GM18505 (cell line): ENCODE measurements around the gene TACR2.
A peak's percentile ranks its signal among the peaks of the same experiment; 100 is the strongest.
"Not testable (repeated sequence)": the region's sequence is repeated elsewhere in the genome, so short reads cannot be mapped to it uniquely, and the experiment has no call there.

ENCODE experiments used
- ATAC-seq: cut with Tn5 transposase; IDR thresholded peaks from one replicate; pipeline ENCODE4 v1.9.1; 2021; ENCODE audit not compliant: unreplicated experiment
- POLR2A ChIP-seq: IDR thresholded peaks from 4 replicates; pipeline ENCODE4 v1.6.1; 2011; ENCODE audit warnings: borderline replicate concordance; ENCODE audit not compliant: insufficient read depth, insufficient read length; ENCODE audit errors: extremely low read depth

The TACR2 gene

DNA sequence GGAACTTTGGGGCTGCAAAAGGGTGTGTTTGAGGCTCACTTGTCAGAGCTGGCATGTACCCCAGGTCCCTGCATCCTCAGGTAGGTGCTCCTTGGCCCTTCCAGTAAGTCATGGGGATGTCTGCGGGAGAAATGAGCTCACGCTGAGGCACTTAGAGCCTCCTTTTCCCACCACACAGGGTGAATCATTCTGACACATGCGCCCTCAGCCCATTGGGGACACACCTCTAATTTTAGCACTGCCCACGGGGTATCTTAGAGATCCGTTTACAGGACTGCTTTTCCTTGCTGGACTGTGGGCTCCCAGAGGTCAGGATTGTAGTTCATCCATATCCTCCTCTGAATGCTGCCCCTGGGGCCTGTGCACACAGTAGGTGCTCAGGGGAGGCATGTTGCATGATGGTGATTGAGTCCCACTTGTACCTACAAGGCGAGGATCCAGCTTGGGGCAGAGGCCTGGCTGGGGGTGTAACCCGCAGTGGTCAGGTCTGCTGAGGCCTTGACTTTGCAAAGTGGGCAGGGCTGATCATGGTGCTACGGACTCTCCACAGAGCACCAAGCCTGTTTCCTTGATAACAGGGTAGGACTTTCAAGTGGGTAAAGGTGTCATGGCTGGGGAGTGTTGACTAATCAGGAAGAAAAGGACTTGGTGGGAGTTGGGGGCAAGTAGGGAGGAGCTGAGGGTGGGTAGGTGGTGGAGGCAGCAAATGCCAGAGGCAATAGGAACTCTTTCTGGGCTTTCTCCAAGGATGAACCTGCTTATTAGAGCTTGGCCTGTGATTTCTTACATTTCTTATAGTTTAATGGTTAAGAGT lies 40.4 kb upstream of the TACR2 start:
- no peak for TF ChIP-seq POLR2A
- no peak for ATAC-seq

DNA sequence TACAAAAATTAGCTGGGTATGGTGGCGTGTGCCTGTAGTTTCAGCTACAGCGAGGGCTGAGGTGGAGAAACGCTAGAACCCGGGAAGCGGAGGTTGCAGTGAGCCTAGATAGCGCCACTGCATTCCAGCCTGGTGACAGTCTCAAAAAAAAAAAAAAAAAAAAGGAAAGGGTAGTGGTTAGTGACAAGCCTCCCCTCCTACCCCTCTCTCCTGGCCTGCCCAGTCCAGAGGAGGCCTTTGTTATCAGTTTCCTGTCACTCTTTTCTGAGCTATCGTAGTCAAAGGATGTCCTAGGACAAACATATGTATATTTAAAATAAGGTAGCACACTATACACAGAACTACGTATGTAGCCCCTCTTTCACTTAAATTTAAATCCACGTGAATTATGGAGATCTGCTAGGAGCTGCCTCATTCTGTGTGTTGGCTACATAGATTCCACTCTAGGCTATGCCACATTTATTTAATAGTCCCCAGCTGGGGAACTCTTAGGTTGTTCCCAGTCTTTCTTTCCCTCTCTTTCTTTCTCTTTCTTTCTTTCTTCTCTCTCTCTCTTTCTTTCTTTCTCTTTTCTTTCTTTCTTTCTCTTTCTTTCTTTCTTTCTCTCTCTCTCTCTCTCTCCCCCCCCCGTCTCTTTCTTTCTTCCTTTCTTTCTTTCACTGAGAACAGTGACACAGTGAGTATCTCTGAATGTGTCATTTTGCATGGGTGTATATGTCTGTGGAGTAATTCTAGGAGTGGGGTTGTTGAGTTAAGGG lies 38.5 kb upstream of the TACR2 start:
- ATAC-seq: no peak
- no peak for TF ChIP-seq POLR2A

DNA sequence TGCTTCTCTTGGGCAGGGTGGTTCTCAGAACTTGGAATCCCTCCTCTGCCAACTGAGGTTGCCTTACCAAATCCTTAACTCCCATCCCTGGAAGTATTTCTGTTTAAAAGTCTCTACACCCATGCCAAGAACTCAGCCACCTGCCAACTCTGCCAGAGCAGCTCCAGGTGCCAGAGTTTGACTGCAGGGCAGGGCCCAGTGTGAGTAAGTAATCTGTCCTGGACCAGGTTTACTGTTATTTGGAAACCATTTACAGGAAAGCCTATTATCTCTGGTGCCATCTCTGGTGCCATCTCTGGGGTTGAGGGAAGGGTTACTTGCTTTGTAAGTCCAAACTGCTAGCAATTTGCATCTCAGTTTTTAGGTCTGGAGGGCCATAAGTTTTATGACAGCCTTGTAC lies 37.1 kb upstream of the TACR2 start:
- no peak for TF ChIP-seq POLR2A
- no peak for ATAC-seq

DNA sequence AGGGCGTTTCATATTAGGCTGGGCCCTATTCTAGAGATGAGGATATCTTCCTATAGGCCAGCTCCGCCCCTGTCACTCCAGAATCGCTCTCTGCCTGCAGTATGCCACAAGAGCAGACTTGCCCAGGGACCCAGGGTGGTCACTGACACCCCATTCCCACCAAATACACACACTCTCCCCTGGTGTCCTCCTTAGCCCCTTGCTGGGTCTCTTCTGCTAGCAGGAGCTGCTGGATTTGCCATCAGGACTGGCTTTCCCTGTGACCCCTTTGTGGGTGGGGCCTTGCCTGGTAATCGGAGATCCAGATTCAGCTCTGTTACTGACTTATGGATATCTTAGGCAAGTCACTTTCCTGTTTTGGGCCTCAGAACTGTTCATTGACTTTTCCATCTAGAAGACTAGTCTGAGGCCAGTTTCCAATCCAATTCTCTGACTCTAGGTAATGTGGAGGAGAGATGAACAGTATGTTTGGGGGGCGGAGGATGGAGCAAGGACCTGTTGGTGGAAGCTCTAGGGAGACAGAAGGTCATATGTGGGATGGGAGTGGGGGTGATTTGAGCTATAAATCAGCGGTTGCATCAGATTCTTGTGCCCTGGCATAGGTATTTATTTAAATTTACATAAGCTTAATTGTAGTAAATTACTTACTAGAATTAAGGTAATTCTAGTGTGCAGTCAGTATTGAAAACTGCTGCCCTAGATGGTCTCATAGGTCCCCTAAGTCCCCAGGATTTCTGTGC lies 36.1 kb upstream of the TACR2 start:
- TF ChIP-seq POLR2A: no peak
- no peak for ATAC-seq

DNA sequence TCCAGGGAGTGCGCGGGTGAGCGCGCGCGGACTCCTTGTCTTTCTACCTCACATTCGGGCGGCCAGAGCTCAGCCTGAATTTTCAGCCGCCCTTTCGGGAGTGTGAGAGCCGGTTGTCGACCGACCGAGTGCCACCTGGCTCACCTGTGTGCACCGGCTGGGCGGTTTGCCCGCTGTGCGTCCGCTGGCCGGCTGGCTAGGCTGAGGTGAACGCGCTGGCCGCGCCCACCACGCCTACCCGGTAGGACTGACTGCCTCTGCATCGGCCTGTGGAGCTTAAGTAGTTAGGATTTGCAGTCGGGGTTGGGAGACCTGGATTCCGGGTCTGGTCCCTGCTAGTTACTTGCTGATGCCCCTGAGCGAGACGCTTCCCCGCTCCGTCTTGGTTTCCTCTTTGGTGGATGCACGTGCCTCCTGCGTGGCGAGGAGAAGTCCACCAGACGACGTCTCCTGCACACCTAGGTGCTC lies 35.1 kb upstream of the TACR2 start:
- no peak for ATAC-seq
- TF ChIP-seq POLR2A: no peak

DNA sequence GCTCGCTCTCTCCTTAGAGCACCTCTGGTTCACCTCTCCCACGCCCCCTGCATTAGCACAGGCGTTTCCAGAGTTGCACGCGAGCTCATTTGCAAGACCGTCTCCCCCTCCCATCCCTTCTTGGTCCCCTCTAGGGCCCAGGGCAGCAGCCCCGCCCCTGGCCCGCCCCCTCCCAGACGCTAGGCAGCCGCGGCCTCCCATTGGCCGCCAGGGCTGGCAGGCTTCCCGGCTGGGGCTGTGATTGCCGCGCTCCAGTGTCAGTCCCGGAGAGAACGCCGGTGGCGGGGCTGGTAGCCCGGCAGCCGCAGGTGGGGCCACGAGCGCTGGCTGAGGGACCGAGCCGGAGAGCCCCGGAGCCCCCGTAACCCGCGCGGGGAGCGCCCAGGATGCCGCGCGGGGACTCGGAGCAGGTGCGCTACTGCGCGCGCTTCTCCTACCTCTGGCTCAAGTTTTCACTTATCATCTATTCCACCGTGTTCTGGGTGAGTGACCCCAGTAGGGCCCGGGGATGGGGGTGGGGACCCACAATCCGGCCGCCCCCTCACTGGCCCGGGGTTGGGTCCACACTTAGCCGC lies 34.6 kb upstream of the TACR2 start, which contains the start of gene TSPAN15:
TSS of gene TSPAN15 (plus strand) at position 257 of the 575 bp plus-strand sequence. CDS start at position 387, 130 bp downstream.
- peak; percentile 76 for ATAC-seq
- TF ChIP-seq POLR2A: no peak

DNA sequence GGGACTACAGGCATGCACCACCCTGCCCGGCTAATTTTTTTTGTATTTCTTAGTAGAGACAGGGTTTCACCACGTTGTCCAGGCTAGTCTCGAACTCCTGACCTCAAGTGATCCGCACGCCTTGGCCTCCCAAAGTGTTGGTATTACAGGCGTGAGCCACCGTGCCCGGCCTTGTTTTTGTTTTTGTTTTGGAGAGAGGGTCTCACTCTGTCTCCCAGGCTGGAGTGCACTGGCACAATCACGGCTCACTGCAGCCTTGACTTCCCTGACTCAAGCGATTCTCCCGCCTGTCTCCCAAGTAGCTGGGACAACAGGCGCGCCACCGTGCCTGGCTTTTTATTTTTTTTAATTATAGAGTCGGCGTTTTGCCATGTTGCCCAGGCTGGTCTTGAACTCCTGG lies 33.7 kb upstream of the TACR2 start:
- ATAC-seq: not testable (repeated sequence)

DNA sequence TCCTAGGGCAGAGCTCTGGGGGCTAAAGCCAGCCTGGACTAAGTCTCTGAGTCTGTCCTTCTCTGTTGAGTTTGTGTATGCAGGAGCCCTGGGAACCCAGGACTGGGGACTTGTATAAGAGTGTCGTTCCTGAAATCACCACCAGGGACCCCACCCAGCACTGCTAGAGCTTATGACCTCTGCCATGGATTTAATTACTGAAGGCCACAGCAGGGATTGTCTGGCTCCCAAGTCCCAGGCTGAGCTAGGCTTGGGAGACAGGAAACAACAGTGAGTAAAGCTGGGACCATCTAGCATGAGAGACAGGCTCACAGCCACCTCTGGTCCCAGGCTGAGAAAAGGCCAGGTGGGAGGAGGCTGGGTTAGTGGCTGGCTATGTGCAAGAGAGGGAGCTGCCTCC lies 33.1 kb upstream of the TACR2 start:
- ATAC-seq: no peak

DNA sequence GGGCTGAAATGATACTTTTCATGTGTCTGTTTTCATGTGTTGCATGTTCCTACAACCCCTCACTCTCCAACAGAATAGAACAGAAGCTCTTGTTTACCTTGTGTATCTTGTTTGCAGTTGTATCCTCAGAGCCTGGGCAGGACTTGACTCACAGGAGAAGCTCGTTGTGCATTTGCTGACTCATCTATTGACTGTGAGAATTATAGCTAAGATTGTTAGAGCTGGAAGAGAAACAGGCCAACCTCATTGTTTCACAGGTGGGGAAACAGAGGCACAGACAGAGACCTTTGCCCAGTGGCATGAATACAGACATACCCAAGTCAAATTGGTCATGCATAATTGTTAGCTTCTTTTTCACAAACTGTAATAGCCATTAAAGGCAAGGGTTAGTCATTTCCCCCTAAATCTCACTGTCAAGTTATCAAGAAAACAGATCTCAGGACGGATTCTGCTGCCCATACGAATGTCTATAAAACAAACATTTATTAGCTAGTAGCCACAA lies 30.0 kb upstream of the TACR2 start:
- no peak for TF ChIP-seq POLR2A
- ATAC-seq: no peak

More for the DNA sequence above, 33.1 kb upstream of the TACR2 start:
- TF ChIP-seq POLR2A: no peak

DNA sequence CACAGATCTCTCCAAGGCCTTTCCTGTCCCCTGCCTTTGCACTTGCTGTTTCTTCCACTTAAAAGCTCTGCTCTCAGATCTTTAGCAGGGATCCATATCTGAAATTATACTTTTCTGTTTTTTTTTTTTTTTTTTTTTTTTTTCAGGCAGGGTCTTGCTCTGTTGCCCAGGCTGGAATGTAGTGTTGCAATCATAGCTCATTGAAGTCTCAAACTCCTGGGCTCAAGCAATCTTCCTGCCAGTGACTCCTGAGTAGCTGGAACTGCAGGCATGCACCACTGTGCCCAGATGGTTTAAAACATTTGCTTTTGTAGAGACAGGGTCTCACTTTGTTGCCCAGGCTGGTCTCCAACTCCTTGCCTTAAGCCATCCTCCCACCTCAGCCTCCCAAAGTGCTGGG lies 29.5 kb upstream of the TACR2 start:
- ATAC-seq: no peak
- no peak for TF ChIP-seq POLR2A

DNA sequence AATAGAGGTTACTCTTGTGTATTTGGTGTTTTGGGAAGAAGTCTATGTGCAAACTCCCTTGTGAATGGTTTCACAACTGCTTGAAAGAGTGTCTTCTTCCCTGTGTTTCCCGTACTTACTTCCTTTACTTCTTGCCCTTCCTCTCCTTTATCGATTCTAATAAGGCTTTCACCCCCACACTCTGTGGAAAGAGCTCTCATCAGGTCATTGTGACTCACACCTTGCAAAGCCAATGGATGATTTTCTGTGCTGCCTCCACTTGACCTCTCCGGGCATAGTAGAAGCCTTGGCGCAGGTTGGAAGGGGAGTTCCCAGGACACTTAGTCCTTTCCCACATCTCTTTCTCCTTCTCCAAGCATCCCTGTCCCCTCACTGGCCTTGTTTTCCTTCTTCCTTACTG lies 28.3 kb upstream of the TACR2 start:
- ATAC-seq: no peak
- TF ChIP-seq POLR2A: no peak

DNA sequence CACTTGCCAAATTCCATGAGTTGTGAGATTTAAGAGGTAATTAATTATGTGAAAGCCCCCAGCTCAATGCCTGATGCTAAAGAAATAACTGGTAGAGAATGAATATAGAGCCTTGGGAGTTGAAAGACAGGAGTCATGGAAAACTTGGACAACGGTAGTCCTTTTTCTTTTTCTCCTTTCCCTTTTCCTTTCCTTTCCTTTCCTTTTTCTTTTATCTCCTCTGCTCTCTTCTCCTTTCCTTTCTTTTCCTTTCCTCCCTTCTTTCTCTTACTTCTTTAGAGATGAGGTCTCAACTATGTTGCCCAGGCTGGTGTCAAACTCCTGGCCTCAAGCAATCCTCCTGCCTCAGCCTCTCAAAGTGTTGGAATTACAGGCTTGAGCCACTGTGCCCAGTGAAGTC lies 26.6 kb upstream of the TACR2 start:
- TF ChIP-seq POLR2A: no peak
- no peak for ATAC-seq
